HUES48 (cell line): ENCODE measurements around the gene PLVAP.
A peak's percentile ranks its signal among the peaks of the same experiment; 100 is the strongest.

ENCODE experiments used
- H3K27ac ChIP-seq: one replicate; pipeline ENCODE4 v1.7.0; 2013; ENCODE audit warnings: low read depth, low read length, inconsistent platforms
- H3K27me3 ChIP-seq: 2 replicates; pipeline ENCODE4 v1.6.1; 2013; ENCODE audit warnings: mild to moderate bottlenecking, low read length; ENCODE audit not compliant: control insufficient read depth, insufficient read depth
- H3K36me3 ChIP-seq: 2 replicates; pipeline ENCODE4 v1.6.1; 2013; ENCODE audit warnings: low read length; ENCODE audit not compliant: control insufficient read depth, insufficient read depth
- H3K4me1 ChIP-seq: 2 replicates; pipeline ENCODE4 v1.6.1; 2013; ENCODE audit warnings: mild to moderate bottlenecking, low read length; ENCODE audit not compliant: control insufficient read depth, insufficient read depth
- H3K4me3 ChIP-seq: 2 replicates; pipeline ENCODE4 v1.5.1; 2013; ENCODE audit warnings: mild to moderate bottlenecking, low read depth, low read length
- H3K9ac ChIP-seq: 2 replicates; pipeline ENCODE4 v1.6.1; 2013; ENCODE audit warnings: mild to moderate bottlenecking, low read depth, low read length, moderate library complexity
- H3K9me3 ChIP-seq: 2 replicates; pipeline ENCODE4 v1.6.1; 2013; ENCODE audit warnings: low read length; ENCODE audit not compliant: control insufficient read depth, insufficient read depth

Gene PLVAP

DNA sequence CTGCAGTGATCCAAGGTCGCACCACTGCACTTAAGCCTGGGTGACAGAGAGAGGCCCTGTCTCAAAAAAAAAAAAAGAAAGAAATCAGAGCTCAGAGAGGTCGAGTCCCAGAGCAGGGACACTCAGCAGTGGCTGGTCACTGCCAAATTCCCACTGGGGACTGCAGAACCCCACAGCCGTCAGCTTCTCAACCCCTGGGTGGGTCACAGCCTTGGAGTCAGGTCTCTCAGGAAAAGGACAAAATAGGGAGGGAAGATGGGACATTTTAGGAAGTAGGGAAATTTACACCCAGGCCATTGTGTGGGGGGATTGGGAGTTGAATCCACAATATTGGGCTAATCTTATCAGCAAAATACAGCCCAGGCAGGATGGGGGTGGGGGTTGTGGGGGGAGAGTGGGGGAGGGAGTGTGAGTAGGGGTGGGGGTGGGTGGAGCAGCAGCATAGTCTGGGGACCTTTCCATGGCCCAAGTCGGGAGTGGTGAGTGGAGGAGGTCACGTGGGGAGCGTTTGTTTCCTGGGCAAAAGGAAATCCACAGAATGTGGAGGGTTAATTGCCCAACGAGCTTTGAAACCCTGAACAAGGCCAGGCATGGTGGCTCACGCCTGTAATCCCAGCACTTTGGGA is 21.9 kb upstream of the PLVAP start:
- H3K9ac ChIP-seq: no peak overlapping the region

DNA sequence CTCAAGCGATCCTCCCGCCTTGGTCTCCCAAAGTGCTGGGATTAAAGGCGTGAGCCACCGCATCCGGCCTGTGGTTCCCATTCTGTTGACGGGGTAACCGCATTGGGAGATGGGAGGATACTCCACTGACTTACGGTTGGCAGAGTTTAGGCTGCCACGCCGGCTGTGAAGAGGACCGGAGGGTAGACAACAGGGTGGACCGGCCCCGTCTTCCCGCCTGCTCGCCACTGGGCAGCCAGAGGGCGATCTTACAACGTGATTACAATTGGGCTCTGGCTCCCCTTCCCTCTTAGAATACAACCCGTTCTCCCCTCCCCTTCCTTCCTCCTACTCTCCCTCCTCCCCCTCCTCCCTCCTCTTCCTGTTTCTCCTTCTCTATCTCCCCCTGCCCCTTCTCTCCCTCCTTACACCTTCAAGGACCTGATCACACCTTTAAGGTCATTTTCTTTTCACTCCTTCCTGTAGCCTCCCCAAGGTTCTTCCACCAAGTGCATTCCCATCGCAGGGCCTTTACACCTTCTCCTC is 17.8 kb upstream of the PLVAP start:
- Histone ChIP-seq H3K36me3 (no peaks in the 10 kb centered on the region), H3K4me3 (no peak overlapping the region), H3K9ac (no peak overlapping the region), H3K9me3 (no peaks in the 10 kb centered on the region), H3K27ac (peak overlapping the region; percentile 68), H3K27me3 (peaks cover 3% of the 10 kb centered on the region; the same call in 1 of the 2 replicates), H3K4me1 (0 out of 2 replicates have a peak, but pooled peaks cover 5% of the 10 kb centered on the region)

More for the DNA sequence above, 21.9 kb upstream of the PLVAP start:
- Histone ChIP-seq H3K36me3 (no peaks in the 10 kb centered on the region; the same call in 1 of the 2 replicates), H3K27me3 (no peaks in the 10 kb centered on the region), H3K4me1 (0 out of 2 replicates have a peak, but pooled peaks cover 3% of the 10 kb centered on the region), H3K27ac (no peak overlapping the region), H3K9me3 (no peaks in the 10 kb centered on the region), H3K4me3 (no peak overlapping the region)

DNA sequence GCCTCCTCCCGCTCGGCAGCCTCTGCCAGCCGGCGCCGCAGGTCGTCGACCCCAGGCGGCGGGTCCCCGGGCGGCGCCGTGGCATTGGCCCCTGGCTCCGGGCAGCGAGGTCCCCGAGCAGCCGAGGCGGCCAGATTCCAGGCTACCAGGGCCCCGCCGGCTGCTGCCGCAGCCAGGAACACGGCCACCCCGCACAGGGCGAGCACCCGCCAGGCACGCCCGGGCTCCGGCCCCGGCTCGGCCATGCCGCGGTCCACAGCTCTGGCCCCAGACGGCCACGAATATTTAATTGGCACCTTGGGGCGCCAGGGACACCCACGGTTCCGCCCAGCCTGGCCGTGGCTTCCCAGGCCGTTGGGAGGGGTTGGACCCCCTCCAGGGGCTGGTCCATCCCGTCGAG is 16.8 kb upstream of the PLVAP start, which contains the start of gene CCDC194:
TSS of gene CCDC194 (minus strand) at position 283 of the 400 bp plus-strand sequence. CDS start at position 245, 38 bp downstream.
- no peaks in the 10 kb centered on the region for H3K9me3 ChIP-seq
- no peak within 1 kb of the TSS for H3K4me3 ChIP-seq
- no peaks in the 10 kb centered on the region for H3K36me3 ChIP-seq
- no peak within 1 kb of the TSS for H3K27ac ChIP-seq
- H3K27me3 ChIP-seq: peaks cover 5% of the 10 kb centered on the region; the same call in 1 of the 2 replicates
- 0 out of 2 replicates have a peak, but pooled peaks cover 5% of the 10 kb centered on the region for H3K4me1 ChIP-seq
- H3K9ac ChIP-seq: no peak within 1 kb of the TSS

DNA sequence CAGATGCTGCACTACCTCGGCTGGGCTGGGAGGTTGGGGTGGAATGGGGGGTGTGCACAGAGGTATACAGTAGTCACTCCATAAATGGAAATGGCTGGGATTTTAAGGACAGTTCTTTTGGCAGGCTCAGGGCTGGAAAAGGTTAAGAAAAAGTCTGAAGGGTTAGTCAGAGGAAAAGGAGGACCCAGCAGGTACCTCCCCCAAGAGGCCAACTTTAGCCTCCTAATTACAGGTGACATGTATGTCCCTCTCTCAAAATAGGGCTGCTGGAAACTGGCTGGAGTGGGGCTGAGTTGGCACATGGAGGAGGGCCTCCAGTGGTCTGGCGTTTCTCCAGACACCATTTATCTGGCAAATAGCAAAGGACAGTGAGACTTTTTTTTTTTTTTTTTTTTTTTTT is 15.9 kb upstream of the PLVAP start:
- no peaks in the 10 kb centered on the region for H3K9me3 ChIP-seq
- no peak overlapping the region for H3K4me3 ChIP-seq
- H3K27ac ChIP-seq: no peak overlapping the region
- H3K36me3 ChIP-seq: no peaks in the 10 kb centered on the region
- H3K9ac ChIP-seq: no peak overlapping the region
- H3K4me1 ChIP-seq: 0 out of 2 replicates have a peak, but pooled peaks cover 5% of the 10 kb centered on the region
- H3K27me3 ChIP-seq: peaks cover 5% of the 10 kb centered on the region; the same call in 1 of the 2 replicates

DNA sequence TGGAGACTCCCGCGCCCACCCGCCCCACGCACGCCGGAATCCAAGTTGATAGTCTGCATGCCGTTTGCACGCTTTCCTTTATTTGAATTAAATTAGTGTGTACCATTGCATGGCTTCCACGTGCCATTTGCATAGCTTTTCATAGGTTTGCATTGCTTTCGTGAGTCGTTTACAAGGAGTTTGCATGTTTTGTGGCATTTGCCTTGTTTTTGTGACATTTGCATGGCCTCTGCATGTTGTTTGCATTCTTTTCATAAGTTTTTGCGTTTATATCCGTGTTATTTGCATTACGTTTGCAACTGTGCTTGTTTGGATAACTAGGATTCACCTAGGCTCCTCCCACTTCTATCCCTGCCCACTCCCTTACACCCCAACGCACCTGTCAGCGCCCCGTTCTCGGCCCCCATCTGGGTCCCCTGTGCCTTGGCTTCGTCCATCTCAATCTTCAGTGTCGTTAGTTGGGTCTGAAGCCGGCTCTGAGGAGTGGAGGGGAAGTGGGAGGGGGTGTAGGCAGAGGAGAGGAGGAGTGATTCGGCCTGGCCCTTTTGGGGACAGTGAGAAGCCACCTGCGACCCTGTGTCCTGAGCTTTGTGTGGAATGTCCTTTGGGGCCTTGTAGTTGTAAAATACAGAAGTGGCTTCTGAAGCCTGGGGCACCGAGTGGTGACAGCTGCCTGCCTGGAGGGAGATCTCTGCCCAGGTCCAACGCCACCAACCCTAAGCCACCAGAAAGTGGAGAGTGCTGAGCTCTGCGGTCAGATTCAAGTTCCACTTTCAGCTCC is 14.4 kb upstream of the PLVAP start:
- Histone ChIP-seq H3K4me1 (0 out of 2 replicates have a peak, but pooled peaks cover 5% of the 10 kb centered on the region), H3K9ac (no peak overlapping the region), H3K27ac (no peak overlapping the region), H3K4me3 (peak overlapping the region; percentile 78), H3K27me3 (peaks cover 5% of the 10 kb centered on the region; the same call in 1 of the 2 replicates), H3K36me3 (no peaks in the 10 kb centered on the region), H3K9me3 (no peaks in the 10 kb centered on the region)

DNA sequence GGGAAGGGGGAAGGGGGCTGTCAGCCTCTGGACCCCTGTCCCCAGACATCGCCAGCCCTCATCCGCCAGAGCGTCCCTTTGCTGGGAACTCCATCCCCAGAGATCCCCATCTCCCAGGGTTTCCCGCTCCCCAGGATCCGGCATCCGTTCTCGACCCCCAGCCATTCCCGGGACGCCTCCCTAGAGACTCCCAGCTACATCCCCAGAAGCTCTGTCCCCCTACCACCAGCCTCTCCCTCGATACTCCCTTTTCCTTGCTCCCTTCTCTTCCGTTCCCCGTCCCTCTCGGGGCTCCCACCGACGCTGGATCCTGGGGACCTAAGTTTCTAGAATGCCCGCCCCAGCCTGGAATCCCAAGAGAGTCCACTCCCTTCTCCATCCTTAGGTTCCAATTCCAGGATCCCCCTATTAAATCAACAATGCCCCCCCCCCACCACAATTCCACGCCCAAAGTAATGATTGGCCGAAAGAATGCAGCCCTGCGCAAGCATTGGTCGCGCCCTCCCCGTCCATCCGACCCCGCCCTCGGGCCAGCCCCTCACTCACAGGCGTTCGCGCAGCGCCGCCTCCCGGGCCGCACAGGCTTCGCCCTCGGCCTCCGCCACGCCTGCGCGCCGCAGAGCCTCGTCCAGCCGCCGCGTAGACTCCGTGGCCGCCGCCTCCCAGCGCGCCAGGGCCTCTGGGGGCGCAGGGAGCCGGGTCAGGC is 13.7 kb upstream of the PLVAP start:
- peaks cover 5% of the 10 kb centered on the region; the same call in 1 of the 2 replicates for H3K27me3 ChIP-seq
- H3K4me3 ChIP-seq: peak overlapping the region; percentile 78
- H3K27ac ChIP-seq: no peak overlapping the region
- no peaks in the 10 kb centered on the region for H3K36me3 ChIP-seq
- no peaks in the 10 kb centered on the region for H3K9me3 ChIP-seq
- H3K9ac ChIP-seq: no peak overlapping the region
- H3K4me1 ChIP-seq: 0 out of 2 replicates have a peak, but pooled peaks cover 5% of the 10 kb centered on the region

DNA sequence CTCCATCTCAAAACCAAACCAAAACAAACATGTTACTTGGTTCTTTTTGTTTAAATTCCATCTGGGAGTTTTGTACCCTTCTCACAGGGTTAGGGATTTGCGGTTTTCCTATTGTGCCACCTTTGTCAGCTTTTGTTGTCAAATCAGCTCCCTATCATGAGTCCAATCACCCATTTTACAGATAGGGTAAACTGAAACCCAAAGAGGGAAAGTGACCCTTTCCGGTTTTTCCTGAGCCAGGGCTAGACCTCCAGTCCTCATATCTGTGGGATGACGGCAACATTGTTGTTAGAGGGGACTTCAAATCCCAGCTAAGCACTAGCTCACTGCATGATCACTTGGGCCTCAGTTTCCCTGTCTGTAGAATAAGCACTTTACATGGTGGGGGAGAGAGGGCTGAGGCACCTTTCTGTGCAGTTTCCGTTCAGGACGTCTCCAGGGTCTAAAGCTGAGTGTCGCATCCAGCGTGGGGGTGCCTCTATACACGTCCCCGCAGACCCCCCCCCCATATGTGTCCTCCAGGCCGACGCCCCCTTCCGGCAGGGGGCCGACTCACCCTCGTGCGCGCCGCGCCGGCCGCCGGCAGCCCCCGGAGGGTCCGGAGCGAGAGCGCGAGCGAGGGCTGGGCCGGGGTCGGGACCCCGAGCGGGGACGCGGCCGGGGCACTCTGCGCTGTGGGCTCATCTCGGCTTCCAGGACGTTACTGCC is 13.0 kb upstream of the PLVAP start:
- no peak overlapping the region for H3K27ac ChIP-seq
- H3K4me1 ChIP-seq: 0 out of 2 replicates have a peak, but pooled peaks cover 2% of the 10 kb centered on the region
- no peaks in the 10 kb centered on the region for H3K9me3 ChIP-seq
- no peak overlapping the region for H3K9ac ChIP-seq
- H3K27me3 ChIP-seq: peaks cover 5% of the 10 kb centered on the region; the same call in 1 of the 2 replicates
- H3K36me3 ChIP-seq: no peaks in the 10 kb centered on the region
- peak overlapping the region; percentile 78 for H3K4me3 ChIP-seq

DNA sequence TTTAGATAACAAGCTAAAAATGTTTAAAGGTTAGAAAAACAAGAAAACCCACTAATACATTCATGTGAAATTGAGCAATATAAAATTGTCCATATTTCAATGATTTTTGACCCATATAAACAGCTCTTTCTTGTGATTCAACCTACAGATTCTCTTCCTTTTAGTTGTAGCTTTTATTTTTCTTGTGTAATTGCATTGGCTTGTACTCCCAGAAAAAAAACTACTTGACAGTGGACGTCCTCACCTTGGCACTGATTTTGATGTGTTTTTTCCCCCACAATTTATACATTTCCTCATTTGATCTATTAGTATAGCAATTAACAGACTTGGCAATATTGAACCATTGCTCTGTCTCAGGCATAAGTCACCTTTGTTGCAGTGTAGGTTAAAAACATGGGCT is 12.1 kb upstream of the PLVAP start:
- no peaks in the 10 kb centered on the region for H3K36me3 ChIP-seq
- H3K4me3 ChIP-seq: no peak overlapping the region
- no peak overlapping the region for H3K9ac ChIP-seq
- H3K4me1 ChIP-seq: 0 out of 2 replicates have a peak, but pooled peaks cover 2% of the 10 kb centered on the region
- H3K27ac ChIP-seq: no peak overlapping the region
- peaks cover 5% of the 10 kb centered on the region; the same call in 1 of the 2 replicates for H3K27me3 ChIP-seq
- H3K9me3 ChIP-seq: no peaks in the 10 kb centered on the region

DNA sequence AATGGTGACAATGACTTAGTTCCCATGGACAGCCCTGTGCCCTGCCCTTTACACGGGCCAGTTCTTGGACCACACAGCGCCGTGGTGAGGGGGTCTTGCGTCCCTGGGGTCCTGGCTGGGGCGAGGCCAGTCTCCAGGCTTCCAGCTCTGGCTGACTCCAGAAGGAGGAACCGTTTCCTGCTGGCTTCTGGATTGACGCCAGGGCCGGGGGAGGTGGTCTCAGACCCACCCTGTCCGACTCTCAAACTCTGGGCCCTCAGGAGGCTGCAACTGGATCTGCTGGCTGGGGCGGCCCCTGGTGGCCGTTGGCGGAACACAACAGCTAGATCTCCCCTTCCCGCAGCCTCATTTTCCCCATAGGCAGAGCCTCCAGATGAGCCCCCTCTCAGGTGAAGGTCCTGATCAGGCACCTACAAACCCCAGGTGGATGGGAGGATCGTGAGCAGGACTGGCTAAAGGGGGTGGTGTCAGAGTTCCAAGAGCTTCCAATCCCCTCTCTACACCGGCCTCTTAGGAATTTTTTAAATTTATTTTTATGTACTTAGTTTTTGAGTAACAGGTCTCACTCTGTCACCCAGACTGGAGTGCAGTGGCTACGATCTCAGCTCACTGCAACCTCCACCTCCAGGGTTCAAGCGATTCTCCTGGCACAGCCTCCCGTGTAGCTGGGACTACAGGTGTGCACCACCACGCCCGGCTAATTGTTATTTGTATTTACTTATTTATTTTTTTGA is 8.9 kb upstream of the PLVAP start:
- Histone ChIP-seq H3K9me3 (no peaks in the 10 kb centered on the region), H3K36me3 (no peaks in the 10 kb centered on the region), H3K27me3 (peaks cover 5% of the 10 kb centered on the region; the same call in 1 of the 2 replicates), H3K9ac (no peak overlapping the region), H3K4me1 (peaks cover 5% of the 10 kb centered on the region; the same call in 1 of the 2 replicates), H3K4me3 (no peak overlapping the region), H3K27ac (no peak overlapping the region)
